ENCODE data around the gene DENND1A. TPM values are rescaled to one million over a fixed set of nuclear protein-coding genes. Genes with fewer than 3 reads are reported as not detected.

The DENND1A gene
- total RNA-seq, 1 experiment from 2014 or later, result 19.7 TPM

DNA sequence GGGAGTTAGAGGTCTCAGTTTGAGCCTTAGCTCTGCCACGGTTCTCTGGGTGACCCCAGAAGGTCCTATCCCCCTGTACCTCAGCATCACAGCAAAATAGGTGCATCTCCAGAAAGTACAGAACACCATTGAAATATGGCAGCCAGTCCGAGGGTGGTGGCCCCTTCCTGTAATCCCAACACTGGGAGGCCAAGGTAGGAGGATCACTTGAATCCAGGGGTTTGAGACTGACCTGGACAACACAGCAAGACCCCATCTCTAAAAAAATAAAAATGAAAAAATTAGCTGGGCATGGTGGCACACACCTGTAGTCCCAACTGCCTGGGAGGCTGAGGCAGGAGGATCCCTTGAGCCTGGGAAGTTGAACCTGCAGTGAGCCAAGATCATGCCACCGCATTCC, 580.9 kb downstream of the DENND1A start:
- TF ChIP-seq TCF7L2 (IDR thresholded peaks at IDR 0.05; ENCODE audit: low read depth, low read length) (no peak), POLR2AphosphoS5 (IDR thresholded peaks at IDR 0.05; ENCODE audit: low read depth, low read length) (no peak), SIN3A (IDR thresholded peaks at IDR 0.05; ENCODE audit: borderline replicate concordance, insufficient read depth, low read depth, low read length) (no peak)
- TF ChIP-seq, protein P1, sequence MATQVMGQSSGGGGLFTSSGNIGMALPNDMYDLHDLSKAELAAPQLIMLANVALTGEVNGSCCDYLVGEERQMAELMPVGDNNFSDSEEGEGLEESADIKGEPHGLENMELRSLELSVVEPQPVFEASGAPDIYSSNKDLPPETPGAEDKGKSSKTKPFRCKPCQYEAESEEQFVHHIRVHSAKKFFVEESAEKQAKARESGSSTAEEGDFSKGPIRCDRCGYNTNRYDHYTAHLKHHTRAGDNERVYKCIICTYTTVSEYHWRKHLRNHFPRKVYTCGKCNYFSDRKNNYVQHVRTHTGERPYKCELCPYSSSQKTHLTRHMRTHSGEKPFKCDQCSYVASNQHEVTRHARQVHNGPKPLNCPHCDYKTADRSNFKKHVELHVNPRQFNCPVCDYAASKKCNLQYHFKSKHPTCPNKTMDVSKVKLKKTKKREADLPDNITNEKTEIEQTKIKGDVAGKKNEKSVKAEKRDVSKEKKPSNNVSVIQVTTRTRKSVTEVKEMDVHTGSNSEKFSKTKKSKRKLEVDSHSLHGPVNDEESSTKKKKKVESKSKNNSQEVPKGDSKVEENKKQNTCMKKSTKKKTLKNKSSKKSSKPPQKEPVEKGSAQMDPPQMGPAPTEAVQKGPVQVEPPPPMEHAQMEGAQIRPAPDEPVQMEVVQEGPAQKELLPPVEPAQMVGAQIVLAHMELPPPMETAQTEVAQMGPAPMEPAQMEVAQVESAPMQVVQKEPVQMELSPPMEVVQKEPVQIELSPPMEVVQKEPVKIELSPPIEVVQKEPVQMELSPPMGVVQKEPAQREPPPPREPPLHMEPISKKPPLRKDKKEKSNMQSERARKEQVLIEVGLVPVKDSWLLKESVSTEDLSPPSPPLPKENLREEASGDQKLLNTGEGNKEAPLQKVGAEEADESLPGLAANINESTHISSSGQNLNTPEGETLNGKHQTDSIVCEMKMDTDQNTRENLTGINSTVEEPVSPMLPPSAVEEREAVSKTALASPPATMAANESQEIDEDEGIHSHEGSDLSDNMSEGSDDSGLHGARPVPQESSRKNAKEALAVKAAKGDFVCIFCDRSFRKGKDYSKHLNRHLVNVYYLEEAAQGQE (IDR thresholded peaks at IDR 0.05; ENCODE audit: insufficient read depth in 1 of 2, low read depth in 2 of 2, low read length in 1 of 2), result no peak
- TF ChIP-seq, protein P2, sequence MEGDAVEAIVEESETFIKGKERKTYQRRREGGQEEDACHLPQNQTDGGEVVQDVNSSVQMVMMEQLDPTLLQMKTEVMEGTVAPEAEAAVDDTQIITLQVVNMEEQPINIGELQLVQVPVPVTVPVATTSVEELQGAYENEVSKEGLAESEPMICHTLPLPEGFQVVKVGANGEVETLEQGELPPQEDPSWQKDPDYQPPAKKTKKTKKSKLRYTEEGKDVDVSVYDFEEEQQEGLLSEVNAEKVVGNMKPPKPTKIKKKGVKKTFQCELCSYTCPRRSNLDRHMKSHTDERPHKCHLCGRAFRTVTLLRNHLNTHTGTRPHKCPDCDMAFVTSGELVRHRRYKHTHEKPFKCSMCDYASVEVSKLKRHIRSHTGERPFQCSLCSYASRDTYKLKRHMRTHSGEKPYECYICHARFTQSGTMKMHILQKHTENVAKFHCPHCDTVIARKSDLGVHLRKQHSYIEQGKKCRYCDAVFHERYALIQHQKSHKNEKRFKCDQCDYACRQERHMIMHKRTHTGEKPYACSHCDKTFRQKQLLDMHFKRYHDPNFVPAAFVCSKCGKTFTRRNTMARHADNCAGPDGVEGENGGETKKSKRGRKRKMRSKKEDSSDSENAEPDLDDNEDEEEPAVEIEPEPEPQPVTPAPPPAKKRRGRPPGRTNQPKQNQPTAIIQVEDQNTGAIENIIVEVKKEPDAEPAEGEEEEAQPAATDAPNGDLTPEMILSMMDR (IDR thresholded peaks at IDR 0.05), result no peak
- no peaks in the 10 kb centered on the region for H3K9me3 ChIP-seq (ENCODE audit: control insufficient read depth, insufficient read depth, low read depth, low read length)
- BruUV-seq (replicated peaks), result no TSS peak
- DNase-seq (ENCODE audit: low read depth, low spot score) (no peak), ATAC-seq (no peak)
- ChIA-PET CTCF (interaction anchor here (0.8 kb wide), 1 partner anchor 10 kb away, joined by 4 read pairs; no protein-coding TSS in a partner anchor), POLR2A (no interaction called here)
- H3K4me1 ChIP-seq (ENCODE audit: control insufficient read depth, insufficient read depth, low read length), result no peaks in the 10 kb centered on the region
- intact Hi-C loops (cut with micrococcal nuclease; ENCODE audit: unreplicated experiment), result no loop called here
- in situ Hi-C loops (cut with HindIII; ENCODE audit: low pct_unique_long_range_greater_than_20kb, low sequenced_read_pairs), result no loop called here
- H3K36me3 ChIP-seq (ENCODE audit: control insufficient read depth, insufficient read depth, low read length), result no peaks in the 10 kb centered on the region
- no peak overlapping the region for H3K27ac ChIP-seq (ENCODE audit: low read length)
- no peak overlapping the region for H3K4me3 ChIP-seq (ENCODE audit: low read depth in 2 of 2, low read length in 2 of 2)
- H3K27me3 ChIP-seq (ENCODE audit: control insufficient read depth, insufficient read depth, low read length), result no peaks in the 10 kb centered on the region

DNA sequence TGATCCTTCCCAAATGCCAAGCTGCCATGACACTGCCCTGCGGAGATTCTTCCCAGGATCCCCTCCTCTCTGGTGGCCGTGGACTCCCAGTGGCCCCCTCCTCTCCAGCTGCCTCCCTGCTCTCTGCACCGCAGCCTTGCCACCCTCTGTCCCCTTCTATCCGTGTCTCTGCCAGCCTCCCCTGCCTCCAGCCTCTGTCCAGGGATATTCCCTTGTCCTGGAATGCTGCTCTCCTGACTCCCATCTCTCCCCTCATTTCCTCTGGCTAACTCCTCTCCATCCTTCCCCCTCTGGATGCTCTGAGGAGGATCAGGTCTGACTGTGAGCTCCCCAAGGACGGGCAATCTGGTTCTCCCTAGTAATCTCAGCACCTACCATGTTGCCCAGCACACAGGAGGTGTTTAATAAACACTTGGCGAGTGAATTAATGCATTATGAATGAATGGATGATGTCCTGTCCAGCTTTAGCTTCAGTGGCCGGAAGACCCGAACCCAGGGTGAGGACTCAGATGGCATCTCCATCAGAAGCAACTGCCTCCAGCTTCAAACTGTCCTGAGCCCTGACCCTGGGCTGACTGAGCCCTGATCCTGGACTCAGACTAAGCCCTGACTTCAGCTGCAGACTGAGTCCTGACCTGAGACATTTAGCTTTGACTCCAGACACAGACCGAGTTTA, 581.5 kb downstream of the DENND1A start:
- intact Hi-C loops (cut with micrococcal nuclease; ENCODE audit: unreplicated experiment), result no loop called here
- no peak overlapping the region for H3K27ac ChIP-seq (ENCODE audit: low read length)
- no peaks in the 10 kb centered on the region for H3K36me3 ChIP-seq (ENCODE audit: control insufficient read depth, insufficient read depth, low read length)
- ATAC-seq, result peak; percentile 42
- H3K4me3 ChIP-seq (ENCODE audit: low read depth in 2 of 2, low read length in 2 of 2), result peak overlapping the region; percentile 29 to 34; a peak in 3 of 4 replicates
- DNase-seq (ENCODE audit: low read depth, low spot score), result no peak
- in situ Hi-C loops (cut with HindIII; ENCODE audit: low pct_unique_long_range_greater_than_20kb, low sequenced_read_pairs), result no loop called here
- TF ChIP-seq POLR2AphosphoS5 (IDR thresholded peaks at IDR 0.05; ENCODE audit: low read depth, low read length), result no peak
- no peak for TF ChIP-seq SIN3A (IDR thresholded peaks at IDR 0.05; ENCODE audit: borderline replicate concordance, insufficient read depth, low read depth, low read length)
- TF ChIP-seq, protein P2 (IDR thresholded peaks at IDR 0.05), result no peak
- TF ChIP-seq TCF7L2 (IDR thresholded peaks at IDR 0.05; ENCODE audit: low read depth, low read length), result no peak
- TF ChIP-seq, protein P1 (IDR thresholded peaks at IDR 0.05; ENCODE audit: insufficient read depth in 1 of 2, low read depth in 2 of 2, low read length in 1 of 2), result no peak
- BruUV-seq (replicated peaks), result no TSS peak
- no peaks in the 10 kb centered on the region for H3K9me3 ChIP-seq (ENCODE audit: control insufficient read depth, insufficient read depth, low read depth, low read length)
- ChIA-PET POLR2A (no interaction called here), CTCF (interaction anchor here (0.6 to 0.8 kb wide), 2 partner anchors 239 to 1030 kb away, joined by 3 to 4 read pairs; no protein-coding TSS in a partner anchor)
- H3K27me3 ChIP-seq (ENCODE audit: control insufficient read depth, insufficient read depth, low read length), result no peaks in the 10 kb centered on the region
- H3K4me1 ChIP-seq (ENCODE audit: control insufficient read depth, insufficient read depth, low read length), result no peaks in the 10 kb centered on the region
